ENCODE data around the gene NID2.

The NID2 gene

DNA sequence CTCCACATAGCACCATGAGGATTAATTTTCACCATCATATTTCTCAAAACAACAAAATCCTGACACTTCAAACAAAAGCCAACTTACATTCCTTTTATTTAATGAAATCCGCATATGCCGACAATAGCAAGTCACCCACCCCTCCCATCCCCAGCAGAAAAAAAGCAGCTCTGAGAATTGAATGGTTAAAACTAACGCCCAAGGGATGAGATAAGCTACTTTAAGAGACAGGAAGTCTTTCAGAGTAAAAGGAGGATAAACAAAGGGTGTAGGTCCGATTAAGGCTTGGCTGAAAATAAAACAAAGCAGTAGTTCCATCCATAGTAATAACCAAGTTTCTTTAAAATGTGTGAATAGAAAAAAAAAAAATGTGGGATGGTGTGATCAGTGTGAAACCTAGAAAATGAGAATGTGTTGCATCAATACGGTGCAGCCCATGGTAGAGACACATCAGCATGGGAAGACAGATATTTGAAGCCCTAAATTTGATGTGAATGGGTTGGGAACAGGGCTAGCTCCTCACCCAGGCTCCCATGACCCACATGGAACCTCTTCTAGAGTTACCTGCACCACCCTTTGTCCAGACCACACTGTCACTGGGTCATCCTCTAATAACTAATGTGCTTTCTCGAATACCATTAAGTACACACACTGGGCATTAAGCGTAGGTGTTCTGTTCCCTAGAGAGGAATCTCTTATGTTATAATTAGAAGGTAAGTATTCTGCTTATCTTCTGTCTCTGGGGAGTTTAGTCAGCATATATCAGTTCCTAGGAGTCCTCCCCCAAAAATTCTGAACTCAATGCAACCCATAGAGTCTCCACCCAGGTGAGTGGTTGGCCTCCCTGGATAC lies 47.8 kb downstream of the NID2 start:
- TF ChIP-seq, protein P1, sequence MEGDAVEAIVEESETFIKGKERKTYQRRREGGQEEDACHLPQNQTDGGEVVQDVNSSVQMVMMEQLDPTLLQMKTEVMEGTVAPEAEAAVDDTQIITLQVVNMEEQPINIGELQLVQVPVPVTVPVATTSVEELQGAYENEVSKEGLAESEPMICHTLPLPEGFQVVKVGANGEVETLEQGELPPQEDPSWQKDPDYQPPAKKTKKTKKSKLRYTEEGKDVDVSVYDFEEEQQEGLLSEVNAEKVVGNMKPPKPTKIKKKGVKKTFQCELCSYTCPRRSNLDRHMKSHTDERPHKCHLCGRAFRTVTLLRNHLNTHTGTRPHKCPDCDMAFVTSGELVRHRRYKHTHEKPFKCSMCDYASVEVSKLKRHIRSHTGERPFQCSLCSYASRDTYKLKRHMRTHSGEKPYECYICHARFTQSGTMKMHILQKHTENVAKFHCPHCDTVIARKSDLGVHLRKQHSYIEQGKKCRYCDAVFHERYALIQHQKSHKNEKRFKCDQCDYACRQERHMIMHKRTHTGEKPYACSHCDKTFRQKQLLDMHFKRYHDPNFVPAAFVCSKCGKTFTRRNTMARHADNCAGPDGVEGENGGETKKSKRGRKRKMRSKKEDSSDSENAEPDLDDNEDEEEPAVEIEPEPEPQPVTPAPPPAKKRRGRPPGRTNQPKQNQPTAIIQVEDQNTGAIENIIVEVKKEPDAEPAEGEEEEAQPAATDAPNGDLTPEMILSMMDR (conservative IDR thresholded peaks at IDR 0.05; ENCODE audit: low read length) = no peak
- H3K4me3 ChIP-seq (ENCODE audit: low read length) = no peak overlapping the region
- DNase-seq (ENCODE audit: low read depth) = no peak

DNA sequence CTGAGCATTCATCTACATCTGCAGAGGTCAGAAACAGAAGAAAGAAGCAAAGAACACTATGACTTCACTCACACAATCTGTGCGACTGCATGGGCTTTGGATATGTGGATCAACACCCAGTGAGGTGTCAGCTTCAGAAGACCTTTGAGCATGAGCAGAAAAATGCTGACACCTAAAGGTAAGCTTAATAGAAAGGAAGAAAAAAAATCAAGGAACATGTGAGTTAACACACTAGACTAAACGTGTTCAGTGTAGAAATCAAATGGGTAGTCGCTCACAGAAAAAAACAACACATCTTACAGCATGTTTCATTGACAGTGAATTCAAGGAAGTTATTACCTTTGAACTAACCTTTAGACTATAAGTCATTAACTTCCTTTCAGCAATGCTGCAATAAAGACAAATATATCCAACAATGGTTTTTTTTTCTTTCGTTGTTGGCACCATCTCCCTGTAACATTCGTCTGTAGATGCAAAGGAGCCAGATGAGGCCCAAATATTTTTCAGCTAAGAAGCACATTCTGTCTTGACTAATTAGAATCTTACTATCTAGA lies 48.6 kb downstream of the NID2 start:
- no peak overlapping the region for H3K4me3 ChIP-seq (ENCODE audit: low read length)
- TF ChIP-seq, protein P1 (conservative IDR thresholded peaks at IDR 0.05; ENCODE audit: low read length) = no peak
- no peak for DNase-seq (ENCODE audit: low read depth)

DNA sequence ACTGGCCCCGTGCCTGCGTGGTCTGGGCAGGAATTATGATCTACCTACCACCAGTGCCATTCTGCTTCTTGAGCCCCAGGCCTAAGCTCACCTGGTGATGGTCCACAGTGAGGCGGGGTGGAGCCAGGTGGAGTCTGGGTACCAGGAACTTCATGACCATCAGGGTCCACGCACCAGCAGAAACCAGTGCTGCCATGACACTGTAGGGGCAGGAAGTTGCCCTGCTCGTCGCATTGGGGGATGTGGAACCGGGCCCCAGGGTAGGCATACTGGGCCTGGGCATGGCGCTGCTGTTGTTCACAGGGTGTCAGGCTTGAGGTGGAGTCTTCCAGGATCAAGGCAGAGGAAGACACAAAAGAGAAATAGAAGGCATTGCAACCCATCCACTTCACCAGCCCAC lies 49.9 kb downstream of the NID2 start:
- TF ChIP-seq, protein P1 (conservative IDR thresholded peaks at IDR 0.05; ENCODE audit: low read length) = no peak
- no peak for DNase-seq (ENCODE audit: low read depth)
- H3K4me3 ChIP-seq (ENCODE audit: low read length) = no peak overlapping the region

DNA sequence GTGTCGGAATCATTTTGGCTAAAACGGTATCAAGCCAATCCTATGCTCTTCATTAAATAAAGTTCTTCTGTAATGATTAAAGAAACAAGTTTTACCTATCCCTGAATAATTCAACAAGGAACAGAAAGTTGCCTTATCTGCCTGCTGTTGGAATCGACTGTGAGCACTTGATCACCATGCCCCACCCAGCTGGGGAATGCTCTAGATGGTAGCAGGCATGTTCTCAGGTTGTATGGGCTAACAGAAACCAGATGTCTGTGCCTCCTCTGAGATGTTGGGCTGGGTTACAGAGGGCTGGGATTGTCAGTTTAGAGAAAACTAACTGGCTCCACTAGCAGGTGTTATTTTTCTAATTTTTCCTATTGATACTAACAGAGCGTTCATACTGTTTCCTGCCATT lies 50.6 kb downstream of the NID2 start:
- H3K4me3 ChIP-seq (ENCODE audit: low read length) = no peak overlapping the region
- TF ChIP-seq, protein P1 (conservative IDR thresholded peaks at IDR 0.05; ENCODE audit: low read length) = no peak
- no peak for DNase-seq (ENCODE audit: low read depth)

DNA sequence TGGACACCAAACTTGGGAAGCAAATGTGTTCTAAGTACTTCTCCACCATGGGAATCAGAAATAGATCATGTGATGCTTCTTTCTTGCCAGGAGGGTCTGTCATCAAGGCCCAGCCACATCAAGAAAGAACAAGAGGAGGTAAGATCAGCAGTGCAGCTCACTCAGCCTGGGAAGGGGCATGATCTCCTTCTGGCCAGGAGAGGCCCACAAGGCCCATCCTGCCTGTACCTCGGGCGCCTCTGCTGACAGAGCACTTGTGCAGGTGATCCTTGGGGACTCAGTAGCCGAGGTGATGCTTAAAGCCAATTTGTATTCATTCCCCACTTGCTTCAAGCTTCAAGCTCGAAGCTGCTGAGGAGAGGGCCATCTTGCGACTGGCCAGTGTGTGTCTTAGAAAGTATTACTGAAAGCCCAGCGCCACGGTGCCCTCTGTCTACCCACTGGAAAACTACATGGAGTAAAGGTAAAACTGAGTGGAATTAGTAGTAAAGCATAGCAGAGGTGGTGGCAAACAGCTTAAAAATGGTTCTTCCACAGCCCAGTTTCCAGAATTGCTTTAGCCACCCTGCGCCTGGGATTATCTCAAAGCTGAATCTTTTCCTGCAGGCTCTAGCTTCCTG lies 53.3 kb downstream of the NID2 start:
- TF ChIP-seq, protein P1 (conservative IDR thresholded peaks at IDR 0.05; ENCODE audit: low read length) = peak; percentile 49
- H3K4me3 ChIP-seq (ENCODE audit: low read length) = no peak overlapping the region
- no peak for DNase-seq (ENCODE audit: low read depth)

DNA sequence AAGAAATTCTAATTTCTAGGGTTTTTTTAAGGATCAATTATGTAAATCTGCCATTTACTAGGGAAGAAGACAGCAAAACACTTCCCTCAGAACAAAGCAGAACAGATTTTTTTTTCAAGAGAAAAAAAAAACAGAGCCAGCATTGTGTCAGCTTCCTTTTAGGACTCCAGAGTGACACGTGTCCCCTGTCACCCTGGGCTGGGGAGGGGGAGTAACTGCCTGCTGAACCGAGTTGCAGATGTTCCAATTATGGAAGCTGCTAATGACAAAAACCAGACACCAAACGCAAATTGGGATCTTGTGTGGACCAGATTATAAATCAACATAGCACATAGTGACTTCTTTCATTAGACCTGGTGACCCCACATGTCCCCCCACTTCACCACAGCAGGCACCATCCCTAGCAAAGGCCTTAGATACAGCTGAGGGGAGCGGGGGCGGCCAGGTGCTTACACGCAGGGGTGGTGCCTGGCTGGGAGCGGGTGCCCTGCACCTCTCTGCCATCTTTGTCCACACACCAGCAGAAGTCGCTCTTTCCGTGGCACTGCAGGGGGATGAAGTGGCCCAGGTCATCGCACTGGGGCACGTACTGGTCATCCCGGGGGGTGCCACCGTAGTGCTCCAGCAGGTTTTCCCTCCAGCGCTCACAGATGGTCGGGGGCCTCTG lies 54.1 kb downstream of the NID2 start:
- no peak overlapping the region for H3K4me3 ChIP-seq (ENCODE audit: low read length)
- no peak for DNase-seq (ENCODE audit: low read depth)
- TF ChIP-seq, protein P1 (conservative IDR thresholded peaks at IDR 0.05; ENCODE audit: low read length) = no peak

All from AG10803 (cell line).